Natural killer cell (primary cell): Measurements from ENCODE around the gene CCDC57. TPM values are rescaled to one million over a fixed set of nuclear protein-coding genes. Genes with fewer than 3 reads are reported as not detected.

Experiments used
- ATAC-seq, 3 donors: fragments of 150-1000 bp in 2 of 3; fragments of 200-7000 bp in 1 of 3; cut with Tn5 transposase; 1 replicate in 1 of 3; 2 replicates in 2 of 3; pipeline ENCODE4 v1.10.0; 2021; ENCODE audit warnings: mild to moderate bottlenecking in 2 of 3, moderate library complexity in 2 of 3
- DNase-seq, 2 donors: peaks; one replicate each; pipeline versions ENCODE4 v3.0.0 to v3.0.0-alpha.2; 2013 to 2021; ENCODE audit warnings: mixed read lengths in 1 of 2
- H3K27ac ChIP-seq: one replicate; pipeline ENCODE4 v1.5.1; 2013; ENCODE audit warnings: mild to moderate bottlenecking, low read length
- H3K27me3 ChIP-seq: one replicate; pipeline ENCODE4 v1.6.1; 2013; ENCODE audit warnings: low read length; ENCODE audit not compliant: control insufficient read depth, insufficient read depth
- H3K36me3 ChIP-seq: one replicate; pipeline ENCODE4 v1.6.1; 2013; ENCODE audit warnings: low read length; ENCODE audit not compliant: control insufficient read depth, insufficient read depth
- H3K4me1 ChIP-seq: one replicate; pipeline ENCODE4 v1.6.1; 2013; ENCODE audit warnings: low read length; ENCODE audit not compliant: control insufficient read depth, insufficient read depth
- H3K4me3 ChIP-seq: one replicate; pipeline ENCODE4 v1.5.1; 2013; ENCODE audit warnings: low read length
- H3K9me3 ChIP-seq: one replicate; pipeline ENCODE4 v1.6.1; 2013; ENCODE audit warnings: low read length; ENCODE audit not compliant: control insufficient read depth, insufficient read depth
- H3K27ac Mint-ChIP-seq, 2 donors: one replicate each; pipeline ENCODE4 v1.8.0; 2022; ENCODE audit warnings: mild to moderate bottlenecking in 2 of 2, mixed read lengths in 2 of 2, moderate library complexity in 1 of 2
- H3K27me3 Mint-ChIP-seq, 2 donors: one replicate each; pipeline ENCODE4 v1.8.0; 2022; ENCODE audit warnings: low read depth in 2 of 2, mixed read lengths in 2 of 2
- H3K36me3 Mint-ChIP-seq: one replicate; pipeline ENCODE4 v1.8.0; 2022; ENCODE audit warnings: mixed read lengths
- H3K4me1 Mint-ChIP-seq, 2 donors: one replicate each; pipeline ENCODE4 v1.8.0; 2022; ENCODE audit warnings: mixed read lengths in 2 of 2
- H3K4me3 Mint-ChIP-seq: one replicate; pipeline ENCODE4 v1.8.0; 2022; ENCODE audit warnings: mild to moderate bottlenecking, moderate library complexity, mixed read lengths
- H3K9me3 Mint-ChIP-seq, 2 donors: one replicate each; pipeline ENCODE4 v1.8.0; 2022; ENCODE audit warnings: mixed read lengths in 2 of 2
- CTCF ChIP-seq: fragments of 200-600 bp; IDR thresholded peaks from one replicate; pipeline ENCODE4 v1.8.0; 2022; ENCODE audit warnings: antibody characterized with exemption
- WGBS: methylation state at CpG from one replicate; pipeline ENCODE4 v1.1.7; 2013; ENCODE audit warnings: missing lambda C conversion rate; ENCODE audit not compliant: insufficient coverage; 5-methylcytosine and 5-hydroxymethylcytosine counted together
- intact Hi-C: fragments of 100-400 bp; cut with micrococcal nuclease; formaldehyde crosslinking; loops from one replicate; pipeline ENCODE4 v1.14.2; 2022
- total RNA-seq, 4 donors: library from RNA; stranded (reverse); fragments of 120-200 nt in 1 of 4; gene quantifications; one replicate each; pipeline versions ENCODE4 v1.2.3 to v1.2.4, GENCODE V29; 2013 to 2022

CCDC57 gene
- total RNA-seq, 3 donors from 2014 or later (not counting 1 experiment from before 2014, with no cell fraction given): 69.7 to 79.2 (median 75.1) TPM

DNA sequence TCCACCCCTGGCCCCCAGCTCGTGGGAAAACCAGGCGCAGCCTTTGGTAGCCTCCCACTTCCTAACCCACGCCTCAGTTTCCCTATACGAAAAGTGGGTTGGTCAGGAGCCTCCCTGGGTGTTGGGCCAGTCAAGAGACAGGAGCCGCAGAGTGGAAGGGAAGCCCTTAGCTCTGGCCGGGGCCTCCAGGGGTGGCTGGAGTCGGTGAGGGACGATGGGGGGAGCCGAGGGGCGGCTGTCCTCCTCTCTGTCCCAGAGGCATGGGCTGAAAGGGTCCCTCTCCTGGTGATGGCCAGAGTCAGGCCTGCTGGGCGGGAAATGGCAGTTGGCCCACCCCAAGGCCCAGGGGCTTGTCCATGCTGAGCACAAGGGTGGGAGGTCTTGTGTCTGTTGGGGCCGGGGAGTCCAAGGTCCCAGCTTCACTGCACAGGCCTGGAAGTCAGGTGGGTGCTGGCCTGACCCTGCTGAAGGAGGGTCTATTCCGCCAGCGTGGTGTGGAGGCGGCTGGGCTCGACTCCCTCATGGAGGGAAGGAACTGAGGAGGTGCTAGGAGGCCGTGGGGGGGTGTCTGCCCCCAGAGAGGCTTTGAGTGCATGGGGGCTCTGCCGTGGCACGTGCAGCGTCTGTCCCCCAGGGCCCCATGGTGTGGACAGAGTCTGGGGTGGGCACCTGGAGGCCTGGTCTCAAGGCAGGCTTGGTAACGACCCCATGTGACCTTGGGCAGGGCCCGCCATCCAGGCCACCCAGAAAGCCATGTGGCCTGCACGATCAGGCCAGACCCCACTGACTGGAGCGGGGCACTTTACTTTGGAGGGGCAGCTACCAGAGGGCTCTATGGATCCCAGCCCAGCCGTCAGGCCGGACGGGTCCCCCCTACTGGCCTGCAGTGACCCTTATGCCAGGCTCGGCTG is 17.3 kb upstream of the CCDC57 start:
- peak overlapping the region; percentile 85 for H3K4me3 Mint-ChIP-seq
- no peaks in the 10 kb centered on the region for H3K27me3 ChIP-seq
- no peaks in the 10 kb centered on the region for H3K27me3 Mint-ChIP-seq
- no peaks in the 10 kb centered on the region for H3K36me3 Mint-ChIP-seq
- peaks cover 49% of the 10 kb centered on the region for H3K4me1 ChIP-seq
- ATAC-seq (no peak), DNase-seq (peak; percentile 27 to 38)
- 65% methylated on average over 28 of the region's 28 CpGs for WGBS
- H3K4me3 ChIP-seq: peak overlapping the region; percentile 51
- no peak for TF ChIP-seq CTCF
- no peaks in the 10 kb centered on the region for H3K36me3 ChIP-seq
- H3K27ac Mint-ChIP-seq: peak overlapping the region; percentile 80 to 91
- no peaks in the 10 kb centered on the region for H3K9me3 ChIP-seq
- peak overlapping the region; percentile 54 for H3K27ac ChIP-seq
- H3K9me3 Mint-ChIP-seq: no peaks in the 10 kb centered on the region
- peaks cover 0 to 23% of the 10 kb centered on the region in 2 donors for H3K4me1 Mint-ChIP-seq
- intact Hi-C loops: loop anchor here (2.0 kb wide), 1 partner anchor 13 kb away; no protein-coding TSS in a partner anchor

GRCh38 chr17:82228842-82229697 is 16.4 kb upstream of the CCDC57 start, which contains the start of gene SLC16A3:
SLC16A3 (plus strand) TSS chr17:82229042; CDS start chr17:82236009, 6,967 bp downstream.
- peak within 1 kb of the TSS; percentile 75 for H3K4me3 ChIP-seq
- H3K27ac Mint-ChIP-seq: peak within 1 kb of the TSS; percentile 80 to 91
- intact Hi-C loops: no loop called here
- no peaks in the 10 kb centered on the region for H3K27me3 Mint-ChIP-seq
- H3K4me1 ChIP-seq: peaks cover 49% of the 10 kb centered on the region
- H3K36me3 ChIP-seq: no peaks in the 10 kb centered on the region
- 4% methylated on average over 105 of the region's 105 CpGs for WGBS
- no peaks in the 10 kb centered on the region for H3K36me3 Mint-ChIP-seq
- peak within 1 kb of the TSS; percentile 85 for H3K4me3 Mint-ChIP-seq
- no peaks in the 10 kb centered on the region for H3K9me3 Mint-ChIP-seq
- peak; percentile 80 to 87 for DNase-seq
- TF ChIP-seq CTCF: no peak
- peaks cover 0 to 17% of the 10 kb centered on the region in 2 donors for H3K4me1 Mint-ChIP-seq
- peak; percentile 52 to 79 (median 73) for ATAC-seq
- H3K27me3 ChIP-seq: no peaks in the 10 kb centered on the region
- peak within 1 kb of the TSS; percentile 99 for H3K27ac ChIP-seq
- no peaks in the 10 kb centered on the region for H3K9me3 ChIP-seq

DNA sequence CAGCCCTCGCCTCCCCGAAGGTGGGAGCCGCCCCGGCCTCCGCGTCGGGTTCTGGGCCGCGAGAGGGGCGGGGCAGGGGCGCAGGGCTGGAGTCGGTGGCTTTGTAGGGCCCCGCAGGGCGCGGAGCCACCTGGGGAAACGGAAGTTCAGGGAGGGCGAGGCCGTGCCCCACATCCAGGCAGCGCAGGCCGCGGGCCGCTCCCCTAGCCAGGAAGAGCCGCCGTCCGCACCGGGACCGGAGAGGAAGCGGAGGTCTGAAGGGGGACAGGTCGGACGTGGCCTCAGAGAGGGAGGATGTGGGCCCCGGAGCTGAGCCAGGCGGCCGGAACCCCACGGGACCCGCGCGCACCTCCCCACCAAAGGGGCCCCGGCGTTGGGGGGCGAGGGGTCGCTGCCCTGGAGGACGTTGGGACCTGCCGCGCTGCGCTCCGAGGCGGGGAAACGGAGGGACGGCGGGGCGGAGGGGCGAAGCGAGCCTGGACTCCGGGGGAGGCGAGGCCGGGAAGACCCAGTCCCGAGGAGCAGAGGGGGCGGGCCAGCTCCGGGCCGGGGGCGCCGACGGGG is 15.7 kb upstream of the CCDC57 start:
- Histone ChIP-seq H3K27ac (peak overlapping the region; percentile 99), H3K27me3 (no peaks in the 10 kb centered on the region), H3K4me3 (peak overlapping the region; percentile 75), H3K4me1 (peaks cover 49% of the 10 kb centered on the region), H3K9me3 (no peaks in the 10 kb centered on the region), H3K36me3 (no peaks in the 10 kb centered on the region)
- DNase-seq: peak; percentile 63 to 81
- H3K4me1 Mint-ChIP-seq: peaks cover 0 to 13% of the 10 kb centered on the region in 2 donors
- H3K4me3 Mint-ChIP-seq: peak overlapping the region; percentile 84
- ATAC-seq: peak; percentile 14 to 50 (median 26)
- under 1% methylated on average over 63 of the region's 63 CpGs for WGBS
- no peak for TF ChIP-seq CTCF
- H3K27ac Mint-ChIP-seq: peak overlapping the region; percentile 78 to 90
- no peaks in the 10 kb centered on the region for H3K27me3 Mint-ChIP-seq
- intact Hi-C loops: no loop called here
- H3K9me3 Mint-ChIP-seq: no peaks in the 10 kb centered on the region
- no peaks in the 10 kb centered on the region for H3K36me3 Mint-ChIP-seq
